Activated CD8-positive, alpha-beta memory T cell treated with anti-CD3 and anti-CD28 coated beads for 48 hours (primary cell): Measurements from ENCODE around the gene ADNP.
"Not testable (repeated sequence)": the region's sequence is repeated elsewhere in the genome, so short reads cannot be mapped to it uniquely, and the experiment has no call there.

Source experiments
- DNase-seq, 3 experiments: peaks; one replicate each; pipeline ENCODE4 v3.0.0-alpha.2; 2020; ENCODE audit warnings: low read depth in 2 of 3, low spot score in 2 of 3

ADNP gene

GRCh38 chr20:50903353-50904051, 27.7 kb downstream of the ADNP start:
- no peak for DNase-seq

GRCh38 chr20:50901301-50901700, 29.9 kb downstream of the ADNP start:
- DNase-seq, result no peak

GRCh38 chr20:50900261-50900660, 31.0 kb downstream of the ADNP start:
- no peak for DNase-seq

GRCh38 chr20:50898475-50898874, 32.8 kb downstream of the ADNP start:
- DNase-seq, result no peak

- no peak for DNase-seq
Observed at GRCh38 chr20:50895111-50895830, 36.0 kb downstream of the ADNP start.

GRCh38 chr20:50893620-50894019, 37.6 kb downstream of the ADNP start:
- DNase-seq, result no peak

- no peak for DNase-seq
Observed at GRCh38 chr20:50892394-50892793, 38.8 kb downstream of the ADNP start.

GRCh38 chr20:50891138-50891537, 40.1 kb downstream of the ADNP start:
- no peak for DNase-seq

GRCh38 chr20:50887576-50887975, 43.7 kb downstream of the ADNP start:
- DNase-seq, result no peak

- DNase-seq, result no peak
Observed at GRCh38 chr20:50886184-50886790, 45.0 kb downstream of the ADNP start.

GRCh38 chr20:50885781-50886180, 45.5 kb downstream of the ADNP start:
- no peak for DNase-seq

- DNase-seq, result no peak
Observed at GRCh38 chr20:50885068-50885467, 46.2 kb downstream of the ADNP start.

- DNase-seq, result no peak
Observed at GRCh38 chr20:50883856-50884255, 47.4 kb downstream of the ADNP start.

- not testable (repeated sequence) for DNase-seq
Observed at GRCh38 chr20:50881759-50882424, 49.3 kb downstream of the ADNP start.

- DNase-seq, result no peak
Observed at GRCh38 chr20:50879649-50880550, 51.3 kb downstream of the ADNP start.

GRCh38 chr20:50877232-50877743, 53.9 kb downstream of the ADNP start:
- DNase-seq, result no peak

- DNase-seq, result no peak
Observed at GRCh38 chr20:50876816-50877215, 54.4 kb downstream of the ADNP start.

GRCh38 chr20:50876063-50876685, 55.1 kb downstream of the ADNP start:
- DNase-seq, result no peak

- DNase-seq, result no peak
Observed at GRCh38 chr20:50874758-50875665, 56.2 kb downstream of the ADNP start.
